HEK293 (cell line): ENCODE data around the gene ITPRIPL1.
A peak's percentile ranks its signal among the peaks of the same experiment; 100 is the strongest.

Experiments used
- CTCF ChIA-PET: fragments of 350-600 bp; formaldehyde crosslinking; extraction: SDS; loops from one replicate; lab custom pipeline; 2021; ENCODE audit warnings: antibody characterized with exemption; lab: Yijun Ruan, JAX
- POLR2A ChIA-PET: fragments of 300-600 bp; formaldehyde crosslinking; extraction: SDS; loops from one replicate; lab custom pipeline; 2020; ENCODE audit warnings: antibody characterized with exemption, inconsistent platforms; lab: Yijun Ruan, JAX
- H3K27ac ChIP-seq: fragments of 200-500 bp; sonication (Bioruptor generic); 2 replicates; pipeline ENCODE4 v1.5.1; 2014; ENCODE audit warnings: low read depth, low read length, control low read depth, inconsistent platforms; ENCODE audit errors: extremely low read depth
- H3K36me3 ChIP-seq, 2 experiments: fragments of 200-500 bp in 1 of 2; sonication (Bioruptor generic) in 1 of 2; 1 replicate in 1 of 2; 2 replicates in 1 of 2; pipeline ENCODE4 v1.5.1; 2014 to 2017; ENCODE audit warnings: inconsistent platforms in 2 of 2, low read length in 2 of 2; ENCODE audit not compliant: control insufficient read depth in 2 of 2, insufficient read depth in 1 of 2
- H3K4me1 ChIP-seq: fragments of 200-500 bp; sonication (Bioruptor generic); 2 replicates; pipeline ENCODE4 v1.5.1; 2014; ENCODE audit warnings: mild to moderate bottlenecking, low read length, inconsistent platforms; ENCODE audit not compliant: control insufficient read depth, insufficient read depth
- H3K4me3 ChIP-seq: 2 replicates; pipeline ENCODE4 v1.5.1; 2011; ENCODE audit warnings: low read depth, mild to moderate bottlenecking, control low read depth, low read length, moderate library complexity
- H3K9me3 ChIP-seq: fragments of 200-500 bp; sonication (Bioruptor generic); 2 replicates; pipeline ENCODE4 v1.5.1; 2014; ENCODE audit warnings: low read depth, low read length, inconsistent platforms; ENCODE audit not compliant: control insufficient read depth, insufficient read depth
- KLF8 ChIP-seq: fragments of 450-650 bp; formaldehyde crosslinking; IDR thresholded peaks from 2 replicates; pipeline ENCODE4 v1.5.1; 2016; ENCODE audit warnings: missing biosample characterization, missing genetic modification characterization
- OSR2 ChIP-seq: fragments of 450-650 bp; formaldehyde crosslinking; IDR thresholded peaks from 2 replicates; pipeline ENCODE4 v1.5.1; 2016; ENCODE audit warnings: missing biosample characterization, missing genetic modification characterization
- PRDM4 ChIP-seq: fragments of 450-650 bp; formaldehyde crosslinking; IDR thresholded peaks from 2 replicates; pipeline ENCODE4 v1.5.1; 2017; ENCODE audit warnings: missing biosample characterization, missing genetic modification characterization
- RBAK ChIP-seq: fragments of 450-650 bp; formaldehyde crosslinking; IDR thresholded peaks from 2 replicates; pipeline ENCODE4 v1.5.1; 2016; ENCODE audit warnings: missing biosample characterization, missing genetic modification characterization
- SETDB1 ChIP-seq: IDR thresholded peaks from one replicate; pipeline ENCODE4 v1.6.1; 2017; ENCODE audit warnings: mild to moderate bottlenecking, low read length, moderate library complexity, mixed read lengths; ENCODE audit not compliant: insufficient read length
- YY2 ChIP-seq: fragments of 450-650 bp; formaldehyde crosslinking; IDR thresholded peaks from 2 replicates; pipeline ENCODE4 v1.5.1; 2016; ENCODE audit warnings: missing biosample characterization, missing genetic modification characterization
- ZBTB10 ChIP-seq: fragments of 450-650 bp; formaldehyde crosslinking; IDR thresholded peaks from 2 replicates; pipeline ENCODE4 v1.5.1; 2016; ENCODE audit warnings: missing biosample characterization, missing genetic modification characterization
- ZBTB48 ChIP-seq: fragments of 450-650 bp; formaldehyde crosslinking; IDR thresholded peaks from 2 replicates; pipeline ENCODE4 v1.5.1; 2016; ENCODE audit warnings: missing biosample characterization, missing genetic modification characterization
- ZFP3 ChIP-seq: fragments of 450-650 bp; formaldehyde crosslinking; IDR thresholded peaks from 2 replicates; pipeline ENCODE4 v1.5.1; 2016; ENCODE audit warnings: low read depth, missing biosample characterization, missing genetic modification characterization
- ZIC2 ChIP-seq: fragments of 450-650 bp; formaldehyde crosslinking; IDR thresholded peaks from 2 replicates; pipeline ENCODE4 v1.5.1; 2016; ENCODE audit warnings: missing biosample characterization, missing genetic modification characterization
- ZNF214 ChIP-seq: fragments of 450-650 bp; formaldehyde crosslinking; IDR thresholded peaks from 2 replicates; pipeline ENCODE4 v1.5.1; 2017; ENCODE audit warnings: missing biosample characterization, mild to moderate bottlenecking, missing genetic modification characterization, borderline replicate concordance
- ZNF394 ChIP-seq: fragments of 450-650 bp; formaldehyde crosslinking; IDR thresholded peaks from 2 replicates; pipeline ENCODE4 v1.5.1; 2016; ENCODE audit warnings: missing biosample characterization, missing genetic modification characterization, mild to moderate bottlenecking, moderate library complexity, borderline replicate concordance
- ZNF416 ChIP-seq: fragments of 450-650 bp; formaldehyde crosslinking; IDR thresholded peaks from 2 replicates; pipeline ENCODE4 v1.5.1; 2016; ENCODE audit warnings: missing biosample characterization, missing genetic modification characterization
- ZNF473 ChIP-seq: fragments of 450-650 bp; formaldehyde crosslinking; IDR thresholded peaks from 2 replicates; pipeline ENCODE4 v1.5.1; 2017; ENCODE audit warnings: missing biosample characterization, missing genetic modification characterization
- ZNF530 ChIP-seq: fragments of 450-650 bp; formaldehyde crosslinking; IDR thresholded peaks from 2 replicates; pipeline ENCODE4 v1.5.1; 2016; ENCODE audit warnings: low read depth, missing biosample characterization, missing genetic modification characterization
- ZNF600 ChIP-seq: fragments of 450-650 bp; formaldehyde crosslinking; IDR thresholded peaks from 2 replicates; pipeline ENCODE4 v1.5.1; 2016; ENCODE audit warnings: missing biosample characterization, missing genetic modification characterization
- TF ChIP-seq, protein P1 (sequence below): fragments of 450-650 bp; formaldehyde crosslinking; IDR thresholded peaks from 2 replicates; pipeline ENCODE4 v1.5.1; 2016; ENCODE audit warnings: missing biosample characterization, missing genetic modification characterization

ITPRIPL1 gene

DNA sequence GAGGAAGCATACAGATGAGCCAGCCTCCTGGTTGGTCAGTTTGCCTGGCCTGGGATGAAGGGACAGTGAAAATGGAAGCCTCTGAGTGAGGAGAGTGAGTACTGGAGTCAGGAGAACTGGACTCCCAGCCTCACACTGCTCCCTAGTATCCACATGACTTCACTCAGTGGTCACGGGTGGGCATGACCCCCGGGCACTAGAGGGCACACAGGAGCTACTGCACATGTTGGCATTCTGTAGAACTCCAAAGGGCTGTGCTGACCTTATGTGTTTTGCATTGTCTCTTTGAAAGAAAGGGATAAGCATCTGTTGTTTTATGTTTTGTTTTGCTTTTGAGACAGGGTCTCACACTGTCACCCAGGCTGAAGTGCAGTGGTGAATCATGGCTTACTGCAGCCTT lies 34.2 kb downstream of the ITPRIPL1 start:
- ChIA-PET CTCF (interaction anchor here (1.5 to 2.2 kb wide), 2 partner anchors 150 kb away, joined by 5 to 7 read pairs; no protein-coding TSS in a partner anchor), POLR2A (no interaction called here)
- no peak overlapping the region for H3K27ac ChIP-seq
- no peak overlapping the region for H3K4me3 ChIP-seq
- H3K9me3 ChIP-seq, result no peaks in the 10 kb centered on the region
- no peak for TF ChIP-seq ZBTB10 (tag by site-specific recombination)
- TF ChIP-seq, protein P1, sequence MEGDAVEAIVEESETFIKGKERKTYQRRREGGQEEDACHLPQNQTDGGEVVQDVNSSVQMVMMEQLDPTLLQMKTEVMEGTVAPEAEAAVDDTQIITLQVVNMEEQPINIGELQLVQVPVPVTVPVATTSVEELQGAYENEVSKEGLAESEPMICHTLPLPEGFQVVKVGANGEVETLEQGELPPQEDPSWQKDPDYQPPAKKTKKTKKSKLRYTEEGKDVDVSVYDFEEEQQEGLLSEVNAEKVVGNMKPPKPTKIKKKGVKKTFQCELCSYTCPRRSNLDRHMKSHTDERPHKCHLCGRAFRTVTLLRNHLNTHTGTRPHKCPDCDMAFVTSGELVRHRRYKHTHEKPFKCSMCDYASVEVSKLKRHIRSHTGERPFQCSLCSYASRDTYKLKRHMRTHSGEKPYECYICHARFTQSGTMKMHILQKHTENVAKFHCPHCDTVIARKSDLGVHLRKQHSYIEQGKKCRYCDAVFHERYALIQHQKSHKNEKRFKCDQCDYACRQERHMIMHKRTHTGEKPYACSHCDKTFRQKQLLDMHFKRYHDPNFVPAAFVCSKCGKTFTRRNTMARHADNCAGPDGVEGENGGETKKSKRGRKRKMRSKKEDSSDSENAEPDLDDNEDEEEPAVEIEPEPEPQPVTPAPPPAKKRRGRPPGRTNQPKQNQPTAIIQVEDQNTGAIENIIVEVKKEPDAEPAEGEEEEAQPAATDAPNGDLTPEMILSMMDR (tag by site-specific recombination), result peak; percentile 62
- H3K4me1 ChIP-seq, result no peaks in the 10 kb centered on the region
- H3K36me3 ChIP-seq, result peaks cover 46 to 93% of the 10 kb centered on the region in 2 experiments

- no peak overlapping the region for H3K27ac ChIP-seq
- TF ChIP-seq ZFP3 (tag by site-specific recombination), result no peak
- no peak for TF ChIP-seq ZIC2 (tag by site-specific recombination)
- TF ChIP-seq YY2 (tag by site-specific recombination), result no peak
- TF ChIP-seq ZNF214 (tag by site-specific recombination), result no peak
- no peak for TF ChIP-seq OSR2 (tag by site-specific recombination)
- TF ChIP-seq ZNF416 (tag by site-specific recombination), result no peak
- TF ChIP-seq ZNF600, result no peak
- TF ChIP-seq ZBTB48, result no peak
- no peak for TF ChIP-seq ZNF530 (tag by site-specific recombination)
- TF ChIP-seq ZNF394 (tag by site-specific recombination), result no peak
- no peak for TF ChIP-seq PRDM4 (tag by site-specific recombination)
- no peak for TF ChIP-seq ZBTB10 (tag by site-specific recombination)
- no peak for TF ChIP-seq ZNF473
- TF ChIP-seq RBAK (tag by site-specific recombination), result no peak
- no peak for TF ChIP-seq SETDB1
- no peak for TF ChIP-seq KLF8 (tag by site-specific recombination)
- no peak overlapping the region for H3K4me3 ChIP-seq
- ChIA-PET POLR2A (no interaction called here), CTCF (interaction anchor here (1.5 kb wide), 1 partner anchor 149 kb away, joined by 7 read pairs; no protein-coding TSS in a partner anchor)
- no peaks in the 10 kb centered on the region for H3K4me1 ChIP-seq
- H3K9me3 ChIP-seq, result no peaks in the 10 kb centered on the region
- peaks cover 45 to 93% of the 10 kb centered on the region in 2 experiments for H3K36me3 ChIP-seq
Measured at GRCh38 chr2:96359866-96360265, 34.7 kb downstream of the ITPRIPL1 start.
